HG02840 (cell line): ENCODE results near the gene C8B.

Source experiments
- ATAC-seq: cut with Tn5 transposase; IDR thresholded peaks from one replicate; pipeline ENCODE4 v1.9.1; 2021; ENCODE audit warnings: mild to moderate bottlenecking, moderate library complexity, moderate number of reproducible peaks; ENCODE audit not compliant: unreplicated experiment, low FRiP score

Gene C8B

DNA sequence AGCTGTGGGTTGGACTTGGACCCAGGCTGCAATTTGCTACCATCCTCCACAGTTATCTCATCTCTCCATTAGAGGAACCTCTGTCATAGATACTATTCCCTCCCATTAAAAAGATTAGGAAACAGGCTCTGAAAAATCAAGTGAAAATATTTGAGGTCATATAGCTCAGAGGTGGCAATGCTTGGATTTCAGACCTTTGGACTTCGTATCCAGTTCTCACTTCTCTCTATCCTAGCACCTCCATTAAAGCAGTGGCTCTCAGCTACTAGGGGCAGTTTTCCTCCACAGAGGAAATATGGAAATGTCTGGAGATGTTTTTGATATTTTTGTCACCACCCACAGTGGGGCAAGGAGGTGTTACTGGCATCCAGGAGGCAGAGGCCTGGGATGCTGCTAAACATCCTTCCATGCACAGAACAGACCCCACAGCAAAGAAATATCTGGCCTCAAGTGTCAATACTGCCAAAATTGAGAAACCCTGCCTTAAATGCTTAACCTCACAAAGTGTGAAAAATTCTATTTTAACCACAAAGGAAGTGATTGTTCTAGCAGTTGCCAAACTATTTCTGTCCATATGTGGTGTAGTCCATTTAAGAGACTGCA is 57.1 kb downstream of the C8B start:
- ATAC-seq = no peak

DNA sequence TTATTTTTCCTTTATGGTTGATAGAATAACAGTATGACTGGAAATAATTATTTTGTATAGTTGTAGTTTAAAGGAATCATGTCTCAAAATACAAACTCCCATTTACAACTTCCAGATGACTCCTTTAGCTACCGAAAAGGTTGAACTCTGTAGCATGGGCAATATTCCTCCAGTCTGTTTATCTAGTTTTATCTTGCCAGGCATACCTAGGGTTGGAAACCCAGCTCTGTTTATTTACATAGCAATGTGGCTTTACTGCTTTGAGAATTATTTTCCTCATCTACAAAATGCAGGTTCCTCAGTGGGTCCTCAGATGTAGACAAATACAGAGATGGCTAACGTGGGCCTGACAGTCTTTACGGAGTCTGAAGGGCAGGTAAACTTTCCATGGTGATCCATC is 60.1 kb downstream of the C8B start:
- no peak for ATAC-seq

DNA sequence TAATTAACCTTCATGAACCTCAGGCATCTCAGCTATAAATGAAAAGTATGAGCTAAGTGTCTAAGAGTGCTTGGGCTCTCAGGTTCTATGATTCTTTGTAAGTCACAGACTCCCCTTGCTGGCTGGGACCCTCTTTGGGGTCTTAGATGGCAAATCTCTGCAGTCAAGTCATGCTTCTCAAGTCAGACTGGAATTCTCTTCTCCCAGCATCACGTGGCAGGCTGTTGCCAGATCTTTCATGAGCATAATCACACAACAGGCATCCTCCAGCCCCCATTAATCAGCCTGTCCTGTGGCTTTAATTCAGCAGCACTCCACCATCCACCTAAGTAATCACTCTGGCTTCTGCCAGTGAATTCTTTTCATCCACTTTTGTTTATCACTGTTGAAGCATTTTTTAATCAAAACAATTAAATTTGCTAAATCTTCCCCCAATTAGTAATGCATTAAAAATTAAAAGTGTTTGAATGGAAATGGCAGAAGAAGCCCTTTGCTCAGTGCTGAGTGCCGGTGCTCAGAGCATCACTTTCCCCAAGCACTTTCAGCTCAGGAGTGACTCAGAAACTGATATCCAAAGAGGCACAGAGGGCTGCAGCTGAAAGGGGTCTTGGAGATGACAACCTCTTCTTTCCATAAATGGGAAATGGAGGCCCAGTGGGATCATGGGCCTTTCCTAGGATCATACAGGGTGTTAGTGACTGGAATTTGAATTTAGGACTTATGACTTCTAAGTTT is 61.0 kb downstream of the C8B start:
- ATAC-seq = no peak

DNA sequence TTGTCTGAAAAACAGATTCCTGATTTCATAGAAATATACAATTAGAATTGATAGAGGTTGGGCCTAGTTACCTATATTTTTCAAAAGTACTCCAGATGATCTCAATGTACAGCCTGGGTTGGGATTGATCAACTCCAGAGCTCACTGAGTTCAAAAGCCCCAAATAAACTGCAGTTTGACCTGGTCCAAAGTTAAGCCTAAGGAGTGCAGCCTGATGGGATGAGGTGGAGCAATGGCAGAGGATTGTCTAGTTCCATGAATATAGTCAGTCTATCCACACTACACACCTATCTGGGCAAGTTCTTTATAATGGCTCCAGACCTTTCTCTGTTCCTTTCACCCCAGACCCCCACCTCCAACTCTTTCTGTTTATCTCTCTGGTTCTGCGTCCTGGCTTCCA is 62.0 kb downstream of the C8B start:
- no peak for ATAC-seq

DNA sequence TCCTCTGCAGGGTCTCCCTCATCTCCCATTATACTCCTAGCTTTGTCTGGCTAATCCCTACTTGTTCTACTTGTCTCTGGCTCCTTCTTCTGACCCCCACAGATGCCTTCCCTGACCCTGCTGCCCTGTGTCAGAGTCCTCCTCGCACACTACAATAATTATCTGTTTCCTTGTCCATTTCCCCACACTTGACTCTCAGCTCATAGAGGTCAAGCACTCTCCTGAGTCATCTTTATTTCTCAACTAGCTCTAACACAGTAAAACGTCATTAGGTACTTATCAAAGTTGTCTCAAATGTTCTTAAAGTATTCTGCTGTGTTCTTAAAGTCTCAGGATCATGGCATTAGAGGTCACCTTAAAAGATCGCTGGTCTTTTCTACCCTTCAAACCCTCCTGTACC is 64.1 kb downstream of the C8B start:
- ATAC-seq = no peak

DNA sequence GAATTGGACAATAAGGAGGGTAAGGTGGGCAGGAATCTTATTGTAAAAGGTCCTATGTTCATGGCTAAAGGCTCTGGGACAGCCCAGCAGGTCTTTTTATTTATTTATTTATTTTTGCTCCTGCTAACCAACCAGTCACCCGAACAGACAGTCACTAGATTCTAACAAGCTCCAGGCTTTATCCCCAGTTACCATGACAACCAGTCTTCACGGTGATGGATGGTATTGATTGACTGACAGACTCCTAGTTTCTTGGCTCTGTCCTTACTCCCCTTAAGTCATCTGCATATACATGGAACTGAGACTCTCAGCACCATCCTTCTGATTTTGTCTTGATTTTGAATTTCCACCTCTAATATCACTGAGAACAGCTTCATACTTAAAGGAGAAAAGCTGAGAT is 66.9 kb downstream of the C8B start:
- ATAC-seq = no peak

DNA sequence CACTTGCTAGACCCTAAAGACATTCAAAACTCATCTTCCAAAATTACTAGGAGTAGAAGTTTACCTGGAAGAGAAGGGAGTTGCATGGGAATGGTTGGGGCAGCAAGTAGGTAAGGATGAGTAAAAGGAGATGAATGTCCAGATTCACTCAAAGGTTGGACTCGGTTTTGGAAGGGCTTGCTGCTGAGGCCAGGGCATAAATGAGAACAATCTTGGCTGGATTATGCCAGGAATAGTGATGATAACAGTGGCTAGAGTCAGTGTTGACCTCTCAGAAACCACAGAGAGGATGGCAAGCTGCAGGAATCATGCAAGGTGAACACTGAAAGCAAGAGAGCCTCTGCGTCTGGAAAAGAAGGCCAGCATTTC is 67.8 kb downstream of the C8B start:
- no peak for ATAC-seq

DNA sequence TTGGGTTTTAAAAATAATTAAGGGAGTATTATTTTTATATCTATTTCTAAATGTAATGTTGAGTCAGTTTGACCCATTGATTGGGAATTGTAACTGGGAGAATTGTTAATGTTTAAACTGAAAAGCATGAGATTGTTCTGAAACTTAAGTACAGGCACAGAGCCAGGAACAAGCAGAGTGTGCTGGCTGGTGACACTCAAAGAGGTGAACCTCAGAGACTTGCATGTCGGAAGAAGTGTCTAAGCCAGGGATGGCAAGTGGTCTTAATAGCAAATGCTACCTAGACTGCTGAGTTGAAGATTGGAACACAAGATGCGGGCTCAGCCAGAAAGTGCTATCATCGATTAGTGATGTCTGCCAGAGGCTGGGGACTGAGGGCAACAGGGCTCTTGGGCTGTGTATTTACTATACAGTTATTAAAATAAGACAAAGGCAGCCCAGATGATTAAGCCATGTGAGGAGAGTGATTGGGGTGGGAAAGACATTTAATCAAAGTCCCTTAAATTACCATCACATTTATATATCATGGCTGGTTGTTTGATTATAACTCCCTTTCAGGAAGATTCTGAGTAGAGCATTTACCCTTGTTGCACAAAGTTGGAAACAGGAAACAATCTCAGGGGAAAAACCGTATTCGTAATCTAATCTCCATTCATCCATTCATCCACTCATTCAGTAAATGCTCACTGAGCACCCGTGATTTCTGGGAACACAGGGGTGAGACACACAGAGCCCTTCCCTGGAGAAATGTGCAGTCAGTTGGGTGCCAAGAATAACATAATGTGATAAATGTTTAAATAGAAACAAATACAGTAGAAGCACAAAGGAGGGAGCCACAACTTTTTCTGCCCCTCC is 68.4 kb downstream of the C8B start:
- no peak for ATAC-seq

DNA sequence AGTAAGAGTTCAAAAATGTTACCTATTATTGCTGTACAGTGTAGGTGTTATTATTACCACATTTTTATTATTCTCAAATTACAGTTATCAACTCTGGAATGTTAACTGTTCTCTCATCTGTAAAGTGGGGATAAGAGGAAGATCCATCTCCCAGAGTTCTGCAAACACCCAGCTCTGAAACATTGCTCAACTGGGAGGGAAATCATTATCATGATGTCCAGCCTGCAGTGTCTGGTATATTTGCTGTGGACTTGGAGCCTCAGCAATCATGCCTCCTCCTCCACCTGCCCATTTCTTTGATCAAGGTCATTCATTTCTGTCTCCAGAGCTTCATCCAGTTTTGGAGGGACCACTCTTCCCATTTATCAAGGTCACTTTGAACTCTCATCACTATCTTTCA is 71.8 kb downstream of the C8B start:
- no peak for ATAC-seq

- ATAC-seq = no peak
These were observed 75.6 kb downstream of the C8B start for GRCh38 chr1:56890229-56890628.

DNA sequence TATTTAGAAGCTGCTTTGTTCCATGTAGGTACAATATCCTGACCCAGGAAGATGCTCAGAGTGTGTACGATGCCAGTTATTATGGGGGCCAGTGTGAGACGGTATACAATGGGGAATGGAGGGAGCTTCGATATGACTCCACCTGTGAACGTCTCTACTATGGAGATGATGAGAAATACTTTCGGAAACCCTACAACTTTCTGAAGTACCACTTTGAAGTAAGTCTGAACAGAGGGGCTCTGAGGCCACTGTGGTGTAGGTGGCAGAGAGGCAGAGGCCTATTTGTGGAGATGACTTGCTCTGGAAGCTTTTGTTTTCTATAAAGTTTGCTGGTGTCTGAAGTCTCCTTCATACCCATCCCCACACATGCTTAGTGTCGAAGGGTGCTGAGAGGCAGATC is 84.4 kb downstream of the C8B start:
- ATAC-seq = no peak

DNA sequence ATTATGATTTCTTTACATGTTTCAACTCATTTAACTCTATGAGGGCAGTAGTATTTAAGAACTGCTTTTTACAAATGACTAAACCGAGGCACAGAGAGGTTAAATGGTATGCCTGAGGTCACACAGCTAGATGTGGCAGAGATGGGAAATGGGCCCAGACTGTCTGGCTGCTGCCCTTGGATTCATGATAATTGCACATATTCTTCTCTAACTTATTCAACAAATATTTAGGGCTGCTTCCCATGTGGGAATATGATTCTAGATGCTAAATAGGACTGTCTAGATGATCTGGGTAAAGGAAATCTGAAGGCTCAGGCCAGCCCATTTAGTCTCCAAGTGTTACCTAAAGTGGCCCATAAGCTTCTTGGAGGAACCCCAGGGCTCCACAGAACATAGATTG is 85.0 kb downstream of the C8B start:
- no peak for ATAC-seq
